GM20000 (cell line): ENCODE results near the gene PRSS1.
"Not testable (repeated sequence)": the region's sequence is repeated elsewhere in the genome, so short reads cannot be mapped to it uniquely, and the experiment has no call there.

Source experiments
- DNase-seq: peaks from one replicate; pipeline ENCODE4 v3.0.0; 2012; ENCODE audit warnings: low spot score
- CTCF ChIP-seq: IDR thresholded peaks from 2 replicates; pipeline ENCODE4 v1.5.1; 2012; ENCODE audit warnings: mild to moderate bottlenecking, control low read depth; ENCODE audit errors: extremely low read depth, missing control alignments

PRSS1 gene

GRCh38 chr7:142750321-142750938, 1.2 kb downstream of the PRSS1 start:
- no peak for TF ChIP-seq CTCF

GRCh38 chr7:142751526-142752175, 2.4 kb downstream of the PRSS1 start:
- DNase-seq, result not testable (repeated sequence)

More at GRCh38 chr7:142750321-142750938, 1.2 kb downstream of the PRSS1 start:
- DNase-seq, result no peak

- DNase-seq, result no peak
- TF ChIP-seq CTCF, result no peak
Measured at GRCh38 chr7:142752376-142753225, 3.3 kb downstream of the PRSS1 start.

- DNase-seq, result no peak
- no peak for TF ChIP-seq CTCF
Measured at GRCh38 chr7:142753366-142753765, 4.1 kb downstream of the PRSS1 start.

- not testable (repeated sequence) for DNase-seq
Measured at GRCh38 chr7:142753925-142754491, 4.7 kb downstream of the PRSS1 start.

GRCh38 chr7:142754681-142755575, 5.7 kb downstream of the PRSS1 start:
- TF ChIP-seq CTCF, result no peak
- no peak for DNase-seq

GRCh38 chr7:142758312-142758711, 9.0 kb downstream of the PRSS1 start:
- DNase-seq, result not testable (repeated sequence)

- no peak for DNase-seq
Measured at GRCh38 chr7:142759433-142759832, 10.2 kb downstream of the PRSS1 start.

More at GRCh38 chr7:142759433-142759832, 10.2 kb downstream of the PRSS1 start:
- TF ChIP-seq CTCF, result no peak
